Adipocyte (in vitro differentiated cells): ENCODE measurements around the gene METTL17.
"Not testable (repeated sequence)": the region's sequence is repeated elsewhere in the genome, so short reads cannot be mapped to it uniquely, and the experiment has no call there.

Experiments used
- DNase-seq: peaks from one replicate; pipeline ENCODE4 v3.0.0-alpha.2; 2015; ENCODE audit warnings: low read depth
- H3K27me3 ChIP-seq: replicated peaks from 2 replicates; pipeline ENCODE4 v1.7.0; 2013; ENCODE audit warnings: mild to moderate bottlenecking, low read length, moderate library complexity; ENCODE audit not compliant: control insufficient read depth, insufficient read depth
- H3K36me3 ChIP-seq: 2 replicates; pipeline ENCODE4 v1.7.0; 2013; ENCODE audit warnings: low read length, mild to moderate bottlenecking, moderate library complexity; ENCODE audit not compliant: control insufficient read depth, insufficient read depth, severe bottlenecking
- H3K4me1 ChIP-seq: 2 replicates; pipeline ENCODE4 v1.7.0; 2013; ENCODE audit warnings: mild to moderate bottlenecking, low read length, moderate library complexity; ENCODE audit not compliant: control insufficient read depth, insufficient read depth
- H3K4me3 ChIP-seq: 2 replicates; pipeline ENCODE4 v1.7.0; 2013; ENCODE audit warnings: mild to moderate bottlenecking, low read length, moderate library complexity
- H3K9ac ChIP-seq: 2 replicates; pipeline ENCODE4 v1.7.0; 2013; ENCODE audit warnings: mild to moderate bottlenecking, low read length, moderate library complexity
- H3K9me3 ChIP-seq: 2 replicates; pipeline ENCODE4 v1.7.0; 2013; ENCODE audit warnings: mild to moderate bottlenecking, low read length, moderate library complexity; ENCODE audit not compliant: control insufficient read depth

METTL17 gene

GRCh38 chr14:20989787-20990600 is at the start of gene METTL17:
Gene METTL17 (plus strand): TSS chr14:20989980. CDS start chr14:20990003, 23 bp downstream.
- H3K36me3 ChIP-seq = peaks cover 28% of the 10 kb centered on the region
- no peaks in the 10 kb centered on the region for H3K9me3 ChIP-seq
- H3K4me1 ChIP-seq = peaks cover 40% of the 10 kb centered on the region
- H3K9ac ChIP-seq = peak within 1 kb of the TSS; percentile 91
- H3K27me3 ChIP-seq = no peaks in the 10 kb centered on the region
- peak within 1 kb of the TSS; percentile 94 for H3K4me3 ChIP-seq
- peak; percentile 98 for DNase-seq

- not testable (repeated sequence) for DNase-seq
These were observed 44.6 kb upstream of the METTL17 start for GRCh38 chr14:20945146-20945545.

GRCh38 chr14:20946707-20947106 is 43.1 kb upstream of the METTL17 start:
- H3K27me3 ChIP-seq = peaks cover 22% of the 10 kb centered on the region
- not testable (repeated sequence) for H3K9ac ChIP-seq, H3K36me3 ChIP-seq, H3K4me3 ChIP-seq, H3K9me3 ChIP-seq, H3K4me1 ChIP-seq, DNase-seq

More at GRCh38 chr14:20945146-20945545, 44.6 kb upstream of the METTL17 start:
- H3K27me3 ChIP-seq = peaks cover 21% of the 10 kb centered on the region
- not testable (repeated sequence) for H3K9me3 ChIP-seq, H3K4me1 ChIP-seq, H3K4me3 ChIP-seq, H3K9ac ChIP-seq, H3K36me3 ChIP-seq

GRCh38 chr14:20954736-20955537 is 34.8 kb upstream of the METTL17 start, which contains the start of gene RNASE2:
Gene RNASE2 (plus strand): TSS chr14:20955487. CDS start chr14:20955772, 285 bp downstream.
- not testable (repeated sequence) for H3K9ac ChIP-seq, H3K9me3 ChIP-seq, H3K4me3 ChIP-seq, H3K4me1 ChIP-seq, H3K36me3 ChIP-seq
- DNase-seq = peak; percentile 36
- peaks cover 16% of the 10 kb centered on the region for H3K27me3 ChIP-seq

GRCh38 chr14:20955538-20955873 is 34.3 kb upstream of the METTL17 start:
- H3K9ac ChIP-seq, DNase-seq, H3K4me1 ChIP-seq, H3K4me3 ChIP-seq, H3K9me3 ChIP-seq, H3K36me3 ChIP-seq: not testable (repeated sequence)
- peaks cover 16% of the 10 kb centered on the region for H3K27me3 ChIP-seq

- H3K27me3 ChIP-seq = peaks cover 11% of the 10 kb centered on the region
- no peak overlapping the region for H3K4me3 ChIP-seq
- H3K36me3 ChIP-seq = no peaks in the 10 kb centered on the region
- H3K9ac ChIP-seq = no peak overlapping the region
- DNase-seq = no peak
- peaks cover 3% of the 10 kb centered on the region for H3K4me1 ChIP-seq
- H3K9me3 ChIP-seq = peaks cover 2% of the 10 kb centered on the region
These were observed 33.3 kb upstream of the METTL17 start for GRCh38 chr14:20956376-20956976.

GRCh38 chr14:20958946-20959345 is 30.8 kb upstream of the METTL17 start:
- H3K9me3 ChIP-seq, H3K4me1 ChIP-seq, DNase-seq, H3K36me3 ChIP-seq, H3K4me3 ChIP-seq, H3K27me3 ChIP-seq, H3K9ac ChIP-seq: not testable (repeated sequence)

GRCh38 chr14:20969336-20969735 is 20.4 kb upstream of the METTL17 start:
- Histone ChIP-seq H3K9me3 (no peaks in the 10 kb centered on the region), H3K4me1 (peaks cover 8% of the 10 kb centered on the region), H3K27me3 (peaks cover 31% of the 10 kb centered on the region), H3K4me3 (no peak overlapping the region), H3K36me3 (no peaks in the 10 kb centered on the region), H3K9ac (no peak overlapping the region)
- DNase-seq = no peak

- H3K4me3 ChIP-seq = peak overlapping the region; percentile 87
- peak overlapping the region; percentile 87 for H3K9ac ChIP-seq
- H3K36me3 ChIP-seq = no peaks in the 10 kb centered on the region
- DNase-seq = no peak
- peaks cover 26% of the 10 kb centered on the region for H3K27me3 ChIP-seq
- peaks cover 17% of the 10 kb centered on the region for H3K4me1 ChIP-seq
- H3K9me3 ChIP-seq = no peaks in the 10 kb centered on the region
These were observed 19.2 kb upstream of the METTL17 start for GRCh38 chr14:20970647-20970982.

- H3K9me3 ChIP-seq = no peaks in the 10 kb centered on the region
- peaks cover 17% of the 10 kb centered on the region for H3K4me1 ChIP-seq
- DNase-seq = peak; percentile 94
- no peaks in the 10 kb centered on the region for H3K36me3 ChIP-seq
- peak overlapping the region; percentile 87 for H3K4me3 ChIP-seq
- H3K9ac ChIP-seq = peak overlapping the region; percentile 87
- peaks cover 23% of the 10 kb centered on the region for H3K27me3 ChIP-seq
These were observed 18.6 kb upstream of the METTL17 start for GRCh38 chr14:20970983-20971704.

- peaks cover 18% of the 10 kb centered on the region for H3K27me3 ChIP-seq
- peak overlapping the region; percentile 87 for H3K4me3 ChIP-seq
- H3K36me3 ChIP-seq = no peaks in the 10 kb centered on the region
These were observed 18.1 kb upstream of the METTL17 start for GRCh38 chr14:20971705-20972021.

More at GRCh38 chr14:20971705-20972021, 18.1 kb upstream of the METTL17 start:
- Histone ChIP-seq H3K9me3 (no peaks in the 10 kb centered on the region), H3K9ac (peak overlapping the region; percentile 87), H3K4me1 (peaks cover 17% of the 10 kb centered on the region)
- no peak for DNase-seq
